Dedifferentiated amniotic fluid mesenchymal stem cell (primary cell): ENCODE data around the gene ZNF469.
"Not testable (repeated sequence)": the region's sequence is repeated elsewhere in the genome, so short reads cannot be mapped to it uniquely, and the experiment has no call there.

Experiments
- DNase-seq: peaks from one replicate; pipeline ENCODE4 v3.0.0-alpha.2; 2016; ENCODE audit errors: extremely low spot score

ZNF469 gene

DNA sequence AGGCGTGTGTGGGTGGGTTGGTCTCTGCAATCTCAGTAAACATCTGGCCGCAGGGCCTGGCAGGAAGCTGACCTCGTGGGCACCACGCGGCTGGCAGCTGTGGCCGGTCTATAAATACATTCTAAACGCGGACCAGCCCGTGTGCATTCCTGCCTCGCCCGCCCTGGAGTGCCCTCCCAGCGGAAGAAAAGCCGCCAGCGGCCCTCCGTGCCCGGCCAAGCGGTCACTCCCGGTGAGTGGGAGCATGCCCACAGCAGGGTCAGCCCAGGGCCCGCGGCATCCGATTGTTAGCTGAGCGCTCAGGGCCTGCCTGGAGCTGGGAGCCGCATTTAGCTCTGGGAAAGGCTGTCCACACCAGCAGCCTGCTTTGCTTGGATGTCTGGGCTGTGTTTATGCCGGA lies 10.3 kb downstream of the ZNF469 start:
- no peak for DNase-seq

- no peak for DNase-seq
These were observed 10.8 kb downstream of the ZNF469 start for GRCh38 chr16:88393571-88393970.

DNA sequence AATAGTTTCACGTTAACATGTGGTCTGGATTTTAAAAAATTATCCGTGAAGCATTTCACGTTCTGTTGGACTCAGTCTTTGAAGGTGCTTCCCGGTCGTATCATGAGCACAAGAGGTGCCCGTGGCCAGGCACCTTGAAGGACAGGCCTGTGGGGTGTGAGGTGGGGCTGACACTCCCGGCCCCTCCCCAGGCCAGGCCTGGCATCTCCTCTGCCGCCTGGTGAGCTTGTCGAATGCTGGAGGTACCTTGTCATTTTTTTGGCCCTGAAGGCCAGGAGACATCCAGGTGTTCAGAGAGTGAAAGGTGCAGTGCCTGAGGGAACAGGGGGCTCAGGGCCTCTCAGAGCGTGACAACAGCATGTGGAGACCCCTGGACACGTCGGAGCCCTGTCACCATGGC lies 11.7 kb downstream of the ZNF469 start:
- no peak for DNase-seq

DNA sequence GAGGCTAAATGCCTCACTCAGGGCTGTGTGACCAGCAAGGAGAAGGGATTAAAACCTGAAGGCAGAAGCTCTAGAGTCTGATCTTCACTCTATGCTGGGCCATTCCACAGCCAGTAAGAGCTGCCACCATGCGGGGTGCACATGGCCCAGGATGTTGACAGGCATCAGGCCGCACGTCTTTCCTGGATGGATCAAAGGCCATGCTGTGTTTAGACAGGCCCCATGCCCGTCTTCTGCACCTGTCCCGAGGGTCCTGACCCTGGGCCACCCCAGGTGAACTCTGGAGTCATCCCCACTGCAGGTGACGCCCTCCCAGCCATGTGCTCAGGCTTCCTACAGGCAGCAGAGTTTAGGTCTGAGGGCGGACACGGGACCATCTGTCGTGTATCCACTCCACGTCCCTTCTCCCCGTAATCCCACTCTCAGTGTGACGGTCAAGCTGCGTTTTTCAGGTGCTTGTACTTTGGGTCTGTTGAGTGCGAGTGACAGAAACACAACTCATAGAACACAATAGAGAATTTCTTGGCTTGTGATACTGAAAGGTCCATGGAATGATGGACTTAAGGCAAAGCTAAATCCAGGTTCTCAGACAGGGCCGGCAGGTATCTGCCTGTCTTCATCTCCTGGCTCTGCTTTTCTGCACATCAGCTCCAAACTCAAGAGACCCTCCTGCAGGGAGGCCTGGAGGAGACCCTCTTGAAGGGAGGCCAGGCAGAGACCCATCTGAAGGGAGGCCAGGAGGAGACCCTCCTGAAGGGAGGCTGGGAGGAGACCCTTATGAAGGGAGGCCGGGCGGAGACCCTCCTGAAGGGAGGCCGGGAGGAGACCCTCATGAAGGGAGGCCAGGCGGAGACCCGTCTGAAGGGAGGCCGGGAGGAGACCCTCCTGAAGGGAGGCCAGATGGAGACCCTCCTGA lies 13.2 kb downstream of the ZNF469 start:
- DNase-seq: no peak

DNA sequence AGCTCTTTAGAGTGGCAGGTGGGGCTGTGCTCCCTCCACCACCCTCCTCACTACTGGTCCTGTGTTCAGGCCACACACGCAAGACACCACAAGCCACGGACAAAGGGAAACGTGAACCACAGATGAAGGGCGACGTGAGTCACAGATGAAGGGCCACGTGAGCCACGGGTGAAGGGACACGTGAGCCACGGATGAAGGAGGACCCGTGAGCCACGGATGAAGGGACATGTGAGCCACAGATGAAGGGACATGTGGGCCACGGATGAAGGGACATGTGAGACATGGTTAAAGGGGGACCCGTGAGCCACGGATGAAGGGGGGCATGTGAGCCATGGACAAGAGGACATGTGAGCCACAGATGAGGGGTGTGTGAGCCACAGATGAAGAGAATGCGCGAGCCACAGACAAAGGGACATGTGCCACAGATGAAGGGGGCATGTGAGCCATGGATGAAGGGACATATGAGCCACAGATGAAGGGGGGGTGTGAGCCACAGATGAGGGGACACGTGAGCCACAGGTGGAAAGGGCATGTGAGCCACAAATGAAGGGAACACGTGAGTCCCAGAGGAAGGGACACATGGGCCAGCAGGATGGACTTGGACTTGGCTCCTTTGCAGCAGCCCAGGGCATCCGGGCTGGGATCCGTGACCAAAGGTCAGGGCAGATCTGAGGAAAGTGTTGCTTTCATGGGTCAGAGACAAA lies 15.6 kb downstream of the ZNF469 start:
- no peak for DNase-seq

DNA sequence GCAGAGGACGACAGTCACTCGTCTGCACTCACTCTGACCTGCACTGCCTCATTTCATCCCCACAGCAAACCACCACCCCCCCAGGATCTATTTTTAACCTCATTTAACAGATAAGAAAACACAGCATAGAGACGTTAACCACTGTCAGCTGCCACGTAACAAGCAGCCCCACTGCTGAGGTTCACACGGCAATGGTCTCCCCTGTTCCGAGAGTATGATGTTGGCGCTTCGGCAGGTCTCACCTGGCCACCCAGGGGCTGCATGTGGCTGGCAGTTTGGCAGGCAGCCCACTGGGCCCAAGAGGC lies 16.1 kb downstream of the ZNF469 start:
- DNase-seq: no peak

- no peak for DNase-seq
These were observed 17.4 kb downstream of the ZNF469 start for GRCh38 chr16:88400186-88400585.

GRCh38 chr16:88401604-88402246 lies 19.0 kb downstream of the ZNF469 start:
- no peak for DNase-seq

GRCh38 chr16:88402551-88403240 lies 19.9 kb downstream of the ZNF469 start:
- DNase-seq: no peak

GRCh38 chr16:88403794-88404581 lies 21.2 kb downstream of the ZNF469 start:
- no peak for DNase-seq

DNA sequence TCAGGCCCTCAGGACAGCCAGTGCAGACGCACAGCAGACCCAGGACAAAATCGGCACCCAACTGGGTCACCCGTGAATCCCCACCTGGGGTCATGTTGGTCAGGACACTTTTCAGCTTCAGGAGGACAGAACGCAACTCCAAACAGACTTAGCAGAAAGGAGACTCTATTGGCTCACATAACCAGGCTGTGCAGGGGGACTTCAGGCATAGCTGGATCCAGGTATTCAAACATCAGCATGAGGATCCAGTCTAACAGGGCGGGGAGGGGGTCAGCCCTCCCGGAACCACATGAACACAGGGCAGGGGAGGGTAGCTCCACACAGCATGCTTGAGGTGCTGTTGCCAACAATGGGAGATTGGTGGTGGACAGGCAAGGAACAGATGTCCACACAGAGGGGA lies 22.0 kb downstream of the ZNF469 start:
- DNase-seq: no peak

DNA sequence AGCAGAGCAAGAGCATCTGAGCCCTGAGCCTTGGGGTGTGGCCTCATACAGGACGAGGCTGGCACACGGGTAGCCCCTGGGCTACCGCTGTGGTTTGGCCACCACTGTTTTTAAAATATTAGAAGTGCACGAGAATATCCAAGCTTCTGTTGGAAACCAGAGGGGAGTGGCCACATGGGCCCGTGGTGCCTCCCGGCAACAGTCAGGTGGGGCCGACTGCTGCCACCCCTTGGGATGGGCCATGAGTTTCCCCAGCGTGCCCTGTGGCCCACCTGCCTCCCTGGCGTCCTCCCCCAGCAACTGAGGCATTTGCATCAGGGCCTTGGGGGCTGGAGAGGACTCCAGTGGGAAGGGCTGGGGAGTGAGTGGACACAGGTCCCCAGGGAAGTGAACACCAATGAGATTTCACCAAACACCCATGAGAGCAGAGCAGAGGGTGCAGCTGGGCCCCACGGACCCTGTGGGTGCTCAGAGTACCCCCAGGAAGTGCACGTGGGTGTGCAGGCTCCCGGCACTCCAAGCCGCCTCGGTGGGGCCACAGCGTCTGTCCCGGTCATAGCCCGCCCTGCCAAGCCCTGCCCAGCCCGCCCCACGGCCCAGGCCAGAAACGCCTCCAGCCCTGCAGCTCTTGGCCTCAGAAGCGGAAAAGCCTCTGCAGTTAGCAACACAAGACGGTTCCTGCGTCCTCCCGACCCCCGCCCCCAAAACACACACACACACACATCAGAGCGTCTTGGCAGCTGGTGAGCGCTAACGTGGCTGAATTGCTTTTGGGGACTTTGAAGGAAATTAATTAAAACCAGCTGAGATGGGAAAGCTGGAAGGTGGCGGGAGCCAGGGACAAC lies 22.7 kb downstream of the ZNF469 start:
- no peak for DNase-seq

- DNase-seq: no peak
These were observed 23.6 kb downstream of the ZNF469 start for GRCh38 chr16:88406096-88407041.

- no peak for DNase-seq
These were observed 24.3 kb downstream of the ZNF469 start for GRCh38 chr16:88407042-88407420.

GRCh38 chr16:88407807-88408206 lies 25.0 kb downstream of the ZNF469 start:
- DNase-seq: no peak

- DNase-seq: no peak
These were observed 25.9 kb downstream of the ZNF469 start for GRCh38 chr16:88408561-88409142.

- DNase-seq: no peak
These were observed 26.7 kb downstream of the ZNF469 start for GRCh38 chr16:88409296-88410065.

DNA sequence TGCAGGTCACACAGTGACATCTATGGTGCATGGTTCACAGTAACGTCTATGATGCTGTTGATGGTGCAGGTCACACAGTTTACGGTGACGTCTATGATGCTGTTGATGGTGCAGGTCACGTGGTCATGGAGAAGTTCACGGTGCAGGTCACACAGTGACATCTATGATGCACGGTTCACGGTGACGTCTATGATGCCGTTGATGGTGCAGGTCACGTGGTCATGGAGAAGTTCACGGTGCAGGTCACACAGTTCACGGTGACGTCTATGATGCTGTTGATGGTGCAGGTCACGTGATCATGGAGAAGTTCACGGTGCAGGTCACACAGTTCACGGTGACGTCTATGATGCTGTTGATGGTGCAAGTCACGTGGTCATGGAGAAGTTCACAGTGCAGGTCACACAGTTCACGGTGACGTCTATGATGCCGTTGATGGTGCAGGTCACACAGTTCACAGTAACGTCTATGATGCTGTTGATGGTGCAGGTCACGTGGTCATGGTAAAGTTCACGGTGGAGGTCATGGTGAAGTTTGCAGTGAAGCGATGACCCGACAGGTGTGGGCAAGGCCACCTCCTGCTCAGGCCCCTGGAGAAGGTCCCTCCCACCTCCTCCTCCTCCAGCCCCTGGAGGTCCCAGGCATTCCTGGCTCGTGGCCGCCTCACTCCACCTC lies 27.7 kb downstream of the ZNF469 start:
- DNase-seq: not testable (repeated sequence)
